SJSA1 (cell line): Measurements from ENCODE around the gene QDPR. TPM values are rescaled to one million over a fixed set of nuclear protein-coding genes. Genes with fewer than 3 reads are reported as not detected.

Experiments
- DNase-seq, 2 experiments: peaks; one replicate each; pipeline ENCODE4 v3.0.0-alpha.2; 2015 to 2020; ENCODE audit warnings: low spot score in 2 of 2, low read depth in 1 of 2
- H3K27ac ChIP-seq: fragments of 250-450 bp; sonication (Bioruptor Pico); 2 replicates; pipeline ENCODE4 v1.5.1; 2020; ENCODE audit warnings: mild to moderate bottlenecking, moderate library complexity
- H3K27me3 ChIP-seq: fragments of 250-450 bp; sonication (Bioruptor Pico); replicated peaks from 2 replicates; pipeline ENCODE4 v1.5.1; 2020; ENCODE audit warnings: mild to moderate bottlenecking, moderate library complexity
- H3K36me3 ChIP-seq: fragments of 250-450 bp; sonication (Bioruptor Pico); 2 replicates; pipeline ENCODE4 v1.5.1; 2020; ENCODE audit warnings: mild to moderate bottlenecking
- H3K4me1 ChIP-seq: fragments of 250-450 bp; sonication (Bioruptor Pico); replicated peaks from 2 replicates; pipeline ENCODE4 v1.6.1; 2021; ENCODE audit warnings: mild to moderate bottlenecking
- H3K4me3 ChIP-seq: fragments of 250-450 bp; sonication (Bioruptor Pico); 2 replicates; pipeline ENCODE4 v1.5.1; 2020; ENCODE audit warnings: mild to moderate bottlenecking
- H3K9me3 ChIP-seq: fragments of 250-450 bp; sonication (Bioruptor Pico); replicated peaks from 2 replicates; pipeline ENCODE4 v1.5.1; 2020; ENCODE audit warnings: mild to moderate bottlenecking
- total RNA-seq: library from RNA; depleted of rRNA; stranded (reverse); fragments of >200 nt; shearing (Covaris generic); gene quantifications from 2 replicates; pipeline ENCODE4 v1.2.3, GENCODE V29; 2014; rRNA removed

Gene QDPR
- 10.1 and 24.5 TPM in 2 replicates for total RNA-seq

GRCh38 chr4:17511950-17512795 lies at the start of gene QDPR:
Gene QDPR, minus strand, starts transcription at chr4:17512090. Its CDS starts 36 bp downstream, at chr4:17512054.
- no peaks in the 10 kb centered on the region for H3K36me3 ChIP-seq
- peak within 1 kb of the TSS; percentile 54 for H3K4me3 ChIP-seq
- H3K9me3 ChIP-seq, result no peaks in the 10 kb centered on the region
- no peak within 1 kb of the TSS for H3K27ac ChIP-seq
- no peaks in the 10 kb centered on the region for H3K27me3 ChIP-seq
- peak; percentile 41 to 68 for DNase-seq
- H3K4me1 ChIP-seq, result 0 out of 2 replicates have a peak, but pooled peaks cover 3% of the 10 kb centered on the region

- no peak overlapping the region for H3K27ac ChIP-seq
- no peaks in the 10 kb centered on the region for H3K9me3 ChIP-seq
- H3K36me3 ChIP-seq, result no peaks in the 10 kb centered on the region
- DNase-seq, result no peak
- no peak overlapping the region for H3K4me3 ChIP-seq
- no peaks in the 10 kb centered on the region for H3K4me1 ChIP-seq
- H3K27me3 ChIP-seq, result no peaks in the 10 kb centered on the region
Observed at GRCh38 chr4:17561195-17561909, 49.5 kb upstream of the QDPR start.

- no peaks in the 10 kb centered on the region for H3K9me3 ChIP-seq
- DNase-seq, result no peak
- H3K4me1 ChIP-seq, result no peaks in the 10 kb centered on the region
- no peak overlapping the region for H3K4me3 ChIP-seq
- no peaks in the 10 kb centered on the region for H3K27me3 ChIP-seq
- no peak overlapping the region for H3K27ac ChIP-seq
- H3K36me3 ChIP-seq, result no peaks in the 10 kb centered on the region
Observed at GRCh38 chr4:17560065-17560673, 48.3 kb upstream of the QDPR start.

- no peaks in the 10 kb centered on the region for H3K27me3 ChIP-seq
- DNase-seq, result no peak
- H3K9me3 ChIP-seq, result no peaks in the 10 kb centered on the region
- no peak overlapping the region for H3K4me3 ChIP-seq
- no peak overlapping the region for H3K27ac ChIP-seq
- no peaks in the 10 kb centered on the region for H3K4me1 ChIP-seq
- no peaks in the 10 kb centered on the region for H3K36me3 ChIP-seq
Observed at GRCh38 chr4:17559709-17560048, 47.8 kb upstream of the QDPR start.

- no peaks in the 10 kb centered on the region for H3K36me3 ChIP-seq
- H3K27me3 ChIP-seq, result no peaks in the 10 kb centered on the region
- H3K4me3 ChIP-seq, result no peak overlapping the region
- H3K27ac ChIP-seq, result no peak overlapping the region
- DNase-seq, result no peak
- no peaks in the 10 kb centered on the region for H3K9me3 ChIP-seq
- no peaks in the 10 kb centered on the region for H3K4me1 ChIP-seq
Observed at GRCh38 chr4:17558941-17559708, 47.2 kb upstream of the QDPR start.

GRCh38 chr4:17557880-17558279 lies 46.0 kb upstream of the QDPR start:
- no peaks in the 10 kb centered on the region for H3K27me3 ChIP-seq
- DNase-seq, result no peak
- no peaks in the 10 kb centered on the region for H3K4me1 ChIP-seq
- H3K36me3 ChIP-seq, result no peaks in the 10 kb centered on the region
- no peaks in the 10 kb centered on the region for H3K9me3 ChIP-seq
- no peak overlapping the region for H3K4me3 ChIP-seq
- no peak overlapping the region for H3K27ac ChIP-seq

- Histone ChIP-seq H3K36me3 (no peaks in the 10 kb centered on the region), H3K4me3 (no peak overlapping the region), H3K27ac (no peak overlapping the region), H3K9me3 (no peaks in the 10 kb centered on the region), H3K4me1 (no peaks in the 10 kb centered on the region), H3K27me3 (no peaks in the 10 kb centered on the region)
- no peak for DNase-seq
Observed at GRCh38 chr4:17556498-17556897, 44.6 kb upstream of the QDPR start.

- no peaks in the 10 kb centered on the region for H3K36me3 ChIP-seq
- no peaks in the 10 kb centered on the region for H3K9me3 ChIP-seq
- H3K4me3 ChIP-seq, result no peak overlapping the region
- H3K27me3 ChIP-seq, result no peaks in the 10 kb centered on the region
- H3K4me1 ChIP-seq, result no peaks in the 10 kb centered on the region
- DNase-seq, result no peak
- H3K27ac ChIP-seq, result no peak overlapping the region
Observed at GRCh38 chr4:17554568-17554967, 42.7 kb upstream of the QDPR start.

- Histone ChIP-seq H3K4me3 (no peak overlapping the region), H3K4me1 (no peaks in the 10 kb centered on the region), H3K36me3 (no peaks in the 10 kb centered on the region), H3K27me3 (no peaks in the 10 kb centered on the region), H3K27ac (no peak overlapping the region), H3K9me3 (no peaks in the 10 kb centered on the region)
- DNase-seq, result no peak
Observed at GRCh38 chr4:17552427-17552826, 40.5 kb upstream of the QDPR start.

- Histone ChIP-seq H3K4me3 (no peak overlapping the region), H3K36me3 (no peaks in the 10 kb centered on the region), H3K9me3 (no peaks in the 10 kb centered on the region), H3K4me1 (no peaks in the 10 kb centered on the region), H3K27me3 (no peaks in the 10 kb centered on the region), H3K27ac (no peak overlapping the region)
- DNase-seq, result no peak
Observed at GRCh38 chr4:17550549-17550948, 38.7 kb upstream of the QDPR start.

GRCh38 chr4:17546678-17547077 lies 34.8 kb upstream of the QDPR start:
- Histone ChIP-seq H3K4me3 (no peak overlapping the region), H3K27ac (no peak overlapping the region), H3K4me1 (no peaks in the 10 kb centered on the region), H3K9me3 (no peaks in the 10 kb centered on the region), H3K27me3 (no peaks in the 10 kb centered on the region), H3K36me3 (no peaks in the 10 kb centered on the region)
- DNase-seq, result no peak

GRCh38 chr4:17546222-17546621 lies 34.3 kb upstream of the QDPR start:
- H3K9me3 ChIP-seq, result no peaks in the 10 kb centered on the region
- no peak overlapping the region for H3K27ac ChIP-seq
- no peaks in the 10 kb centered on the region for H3K36me3 ChIP-seq
- DNase-seq, result no peak
- H3K4me1 ChIP-seq, result no peaks in the 10 kb centered on the region
- H3K4me3 ChIP-seq, result no peak overlapping the region
- H3K27me3 ChIP-seq, result no peaks in the 10 kb centered on the region

- no peaks in the 10 kb centered on the region for H3K9me3 ChIP-seq
- H3K4me1 ChIP-seq, result no peaks in the 10 kb centered on the region
- no peaks in the 10 kb centered on the region for H3K27me3 ChIP-seq
- no peaks in the 10 kb centered on the region for H3K36me3 ChIP-seq
- H3K4me3 ChIP-seq, result no peak overlapping the region
- H3K27ac ChIP-seq, result no peak overlapping the region
- no peak for DNase-seq
Observed at GRCh38 chr4:17545374-17546140, 33.7 kb upstream of the QDPR start.
